ENCODE measurements around the gene SCN4B. TPM values are rescaled to one million over a fixed set of nuclear protein-coding genes. Genes with fewer than 3 reads are reported as not detected.

The SCN4B gene
- total and polyA plus RNA-seq, 12 donors = 0.17 to 16.9 (median 4.6) TPM

- Histone ChIP-seq H3K9me3 (replicated peaks in 1 of 3) (no peaks in the 10 kb centered on the region), H3K4me1 (replicated peaks in 1 of 2) (no peaks in the 10 kb centered on the region), H3K36me3 (replicated peaks in 1 of 2) (no peaks in the 10 kb centered on the region), H3K27ac (no peak overlapping the region), H3K27me3 (no peaks in the 10 kb centered on the region), H3K4me3 (no peak overlapping the region)
- TF ChIP-seq, protein P1, sequence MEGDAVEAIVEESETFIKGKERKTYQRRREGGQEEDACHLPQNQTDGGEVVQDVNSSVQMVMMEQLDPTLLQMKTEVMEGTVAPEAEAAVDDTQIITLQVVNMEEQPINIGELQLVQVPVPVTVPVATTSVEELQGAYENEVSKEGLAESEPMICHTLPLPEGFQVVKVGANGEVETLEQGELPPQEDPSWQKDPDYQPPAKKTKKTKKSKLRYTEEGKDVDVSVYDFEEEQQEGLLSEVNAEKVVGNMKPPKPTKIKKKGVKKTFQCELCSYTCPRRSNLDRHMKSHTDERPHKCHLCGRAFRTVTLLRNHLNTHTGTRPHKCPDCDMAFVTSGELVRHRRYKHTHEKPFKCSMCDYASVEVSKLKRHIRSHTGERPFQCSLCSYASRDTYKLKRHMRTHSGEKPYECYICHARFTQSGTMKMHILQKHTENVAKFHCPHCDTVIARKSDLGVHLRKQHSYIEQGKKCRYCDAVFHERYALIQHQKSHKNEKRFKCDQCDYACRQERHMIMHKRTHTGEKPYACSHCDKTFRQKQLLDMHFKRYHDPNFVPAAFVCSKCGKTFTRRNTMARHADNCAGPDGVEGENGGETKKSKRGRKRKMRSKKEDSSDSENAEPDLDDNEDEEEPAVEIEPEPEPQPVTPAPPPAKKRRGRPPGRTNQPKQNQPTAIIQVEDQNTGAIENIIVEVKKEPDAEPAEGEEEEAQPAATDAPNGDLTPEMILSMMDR (IDR thresholded peaks at IDR 0.05) = no peak
- TF ChIP-seq POLR2A (IDR thresholded peaks at IDR 0.05) = no peak
- no peak for DNase-seq
- WGBS, 4 donors = 40 to 100% (median 84%) methylated on average over 1 to 6 of the region's 6 CpGs
- intact Hi-C loops (cut with DNase I) = no loop called here
These were observed 40.9 kb downstream of the SCN4B start for GRCh38 chr11:118111744-118112035.

- whole genome bisulfite sequencing, 4 donors = 50 to 67% (median 61%) methylated on average over 8 of the region's 8 CpGs
- Histone ChIP-seq H3K36me3 (replicated peaks in 1 of 2) (no peaks in the 10 kb centered on the region), H3K27ac (no peak overlapping the region), H3K4me3 (no peak overlapping the region), H3K9me3 (replicated peaks in 1 of 3) (no peaks in the 10 kb centered on the region), H3K4me1 (replicated peaks in 1 of 2) (no peaks in the 10 kb centered on the region), H3K27me3 (no peaks in the 10 kb centered on the region)
- intact Hi-C loops (cut with DNase I) = no loop called here
- no peak for DNase-seq
- TF ChIP-seq POLR2A (IDR thresholded peaks at IDR 0.05) = no peak
- TF ChIP-seq, protein P1 (IDR thresholded peaks at IDR 0.05) = no peak
These were observed 41.4 kb downstream of the SCN4B start for GRCh38 chr11:118111019-118111743.

DNA sequence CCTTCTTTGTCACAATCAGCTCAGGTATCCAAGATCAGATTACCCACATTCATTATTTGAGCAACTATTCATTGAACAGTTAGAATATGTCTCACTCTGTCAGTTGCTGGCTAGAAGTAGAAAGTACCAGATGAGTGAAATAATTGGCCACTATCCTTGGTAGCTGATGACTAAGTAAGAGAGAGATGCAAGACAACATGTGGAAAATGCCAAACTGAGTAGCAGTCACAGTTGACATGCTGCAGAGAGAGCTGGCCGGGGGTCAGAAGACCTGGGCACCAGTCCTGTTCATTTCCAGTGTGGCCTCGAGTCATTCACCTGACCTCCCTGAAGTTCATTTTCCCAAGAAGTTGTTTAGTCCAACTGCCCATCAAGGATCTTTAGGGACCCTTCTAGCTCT, 43.4 kb downstream of the SCN4B start:
- 61 to 79% (median 69%) methylated on average over 2 of the region's 2 CpGs for WGBS, 4 donors
- no peaks in the 10 kb centered on the region for H3K9me3 ChIP-seq (replicated peaks in 1 of 3)
- no peaks in the 10 kb centered on the region for H3K4me1 ChIP-seq (replicated peaks in 1 of 2)
- no peak for DNase-seq
- TF ChIP-seq, protein P1 (IDR thresholded peaks at IDR 0.05) = no peak
- TF ChIP-seq POLR2A (IDR thresholded peaks at IDR 0.05) = no peak
- no peaks in the 10 kb centered on the region for H3K27me3 ChIP-seq
- intact Hi-C loops (cut with DNase I) = no loop called here
- peak overlapping the region in 1 of 5 donors; percentile 22 for H3K27ac ChIP-seq
- no peaks in the 10 kb centered on the region for H3K36me3 ChIP-seq (replicated peaks in 1 of 2)
- H3K4me3 ChIP-seq = no peak overlapping the region

- H3K27ac ChIP-seq = peak overlapping the region in 1 of 5 donors; percentile 22
- no peak overlapping the region for H3K4me3 ChIP-seq
- no peaks in the 10 kb centered on the region for H3K4me1 ChIP-seq (replicated peaks in 1 of 2)
- intact Hi-C loops (cut with DNase I) = no loop called here
- TF ChIP-seq, protein P1 (IDR thresholded peaks at IDR 0.05) = no peak
- TF ChIP-seq POLR2A (IDR thresholded peaks at IDR 0.05) = no peak
- no peak for DNase-seq
- H3K27me3 ChIP-seq = no peaks in the 10 kb centered on the region
- 64 to 83% (median 75%) methylated on average over 2 to 5 of the region's 5 CpGs for WGBS, 4 donors
- no peaks in the 10 kb centered on the region for H3K36me3 ChIP-seq (replicated peaks in 1 of 2)
- no peaks in the 10 kb centered on the region for H3K9me3 ChIP-seq (replicated peaks in 1 of 3)
These were observed 44.1 kb downstream of the SCN4B start for GRCh38 chr11:118108513-118108912.
